ENCODE measurements around the gene DDX52. TPM values are rescaled to one million over a fixed set of nuclear protein-coding genes. Genes with fewer than 3 reads are reported as not detected.

Gene DDX52
- total and polyA plus RNA-seq, 2 of the 8 experiments (the other 6 are each of a cell fraction or from before 2014, with no cell fraction given) = 10.0 to 45.9 TPM

GRCh38 chr17:37605813-37606505, 37.3 kb downstream of the DDX52 start:
- Histone ChIP-seq H3K56ac (replicated peaks; ENCODE audit: insufficient read length, low read depth, low read length) (no peak overlapping the region), H2BK15ac (ENCODE audit: low read length) (no peak overlapping the region), H3K27me3 (replicated peaks in 1 of 4; ENCODE audit: control insufficient read depth in 3 of 4, extremely low read depth in 1 of 4, insufficient read depth in 3 of 4, low read length in 3 of 4) (no peaks in the 10 kb centered on the region), H3K27ac (ENCODE audit: low read depth, low read length) (no peak overlapping the region), H3K4me3 (ENCODE audit: extremely low read depth in 1 of 4, insufficient read depth in 2 of 4, low read depth in 3 of 4, low read length in 4 of 4) (no peak overlapping the region), H4K8ac (ENCODE audit: extremely low read depth, insufficient read depth, low read length) (no peak overlapping the region), H2BK120ac (replicated peaks; ENCODE audit: low read depth, low read length) (no peak overlapping the region), H4K5ac (ENCODE audit: insufficient read length, low read depth, low read length) (no peak overlapping the region), H2AK5ac (ENCODE audit: low read depth, low read length) (no peak overlapping the region), H3K23ac (ENCODE audit: insufficient read length) (no peak overlapping the region), H3K14ac (ENCODE audit: insufficient read length) (no peak overlapping the region), H4K91ac (replicated peaks; ENCODE audit: insufficient read length, low read length) (no peak overlapping the region), H3K9me3 (ENCODE audit: insufficient read depth in 2 of 2, low read depth in 1 of 2, low read length in 1 of 2) (no peaks in the 10 kb centered on the region), H3K36me3 (ENCODE audit: control insufficient read depth in 2 of 4, insufficient read depth in 4 of 4, low read length in 3 of 4) (no peaks in the 10 kb centered on the region), H3K18ac (ENCODE audit: extremely low read depth, low read length) (no peak overlapping the region), H3K79me2 (ENCODE audit: control insufficient read depth in 1 of 2, insufficient read depth in 2 of 2, low read length in 2 of 2) (peaks cover 4 to 15% of the 10 kb centered on the region in 2 experiments; a peak in 2 of 4 replicates), H3K9ac (replicated peaks in 1 of 4; ENCODE audit: extremely low read depth in 1 of 4, low read depth in 3 of 4, low read length in 3 of 4) (no peak overlapping the region), H3K4ac (replicated peaks; ENCODE audit: insufficient read length, low read depth, low read length) (no peak overlapping the region), H2BK12ac (ENCODE audit: low read depth, low read length) (no peak overlapping the region), H2AFZ (ENCODE audit: low read length) (no peak overlapping the region), H2BK5ac (ENCODE audit: low read depth, low read length) (no peak overlapping the region), H4K20me1 (replicated peaks in 1 of 2; ENCODE audit: control insufficient read depth in 1 of 2, insufficient read depth in 2 of 2, low read length in 2 of 2) (no peaks in the 10 kb centered on the region), H3K79me1 (ENCODE audit: low read depth, low read length) (no peaks in the 10 kb centered on the region; the same call in 1 of the 2 replicates), H3K4me2 (ENCODE audit: insufficient read depth in 1 of 2, low read depth in 2 of 2, low read length in 2 of 2) (no peak overlapping the region), H3K23me2 (ENCODE audit: low read depth, low read length) (no peaks in the 10 kb centered on the region), H3K4me1 (replicated peaks in 1 of 4; ENCODE audit: control insufficient read depth in 3 of 4, insufficient read depth in 4 of 4, low read length in 3 of 4) (peaks cover 0 to 5% (median 3%) of the 10 kb centered on the region in 4 experiments; a peak in 3 of 7 replicates), H2BK20ac (ENCODE audit: low read length) (no peak overlapping the region)
- FAIRE-seq (no peak), DNase-seq (ENCODE audit: low read depth in 1 of 2, low spot score in 2 of 2) (no peak)
- TF ChIP-seq CEBPB (IDR thresholded peaks at IDR 0.05; ENCODE audit: low read depth, low read length) (peak; percentile 88), TAF1 (IDR thresholded peaks at IDR 0.05; ENCODE audit: low read depth, low read length) (no peak)
- 93% methylated on average over 7 of the region's 7 CpGs; no CpG with 5 or more reads in 1 of the 2 experiments for WGBS, 2 experiments (ENCODE audit: extremely low coverage in 1 of 2, insufficient coverage in 1 of 2, insufficient read length in 1 of 2, insufficient replicate concordance in 2 of 2, low coverage in 1 of 2, low lambda C conversion rate in 2 of 2, missing lambda C conversion rate in 1 of 2)
- ChIA-PET POLR2A (ENCODE audit: partially characterized antibody) (no interaction called here), CTCF (ENCODE audit: partially characterized antibody) (interaction anchor here (0.8 kb wide), 1 partner anchor 78 kb away, joined by 4 read pairs; no protein-coding TSS in a partner anchor)

Data from H1 (cell line).